ENCODE results near the gene CUX1.

GRCh38 chr7:101815826-101816594 is 1.4 kb upstream of the CUX1 start:
- TF ChIP-seq CTCF (IDR thresholded peaks at IDR 0.05; ENCODE audit: low read length) (no peak), EZH2phosphoT487 (IDR thresholded peaks at IDR 0.05; ENCODE audit: low read length) (no peak), EZH2 (optimal IDR thresholded peaks at IDR 0.05; ENCODE audit: low read depth, low read length) (no peak)

All from MM.1S (cell line).